Activated gamma-delta T cell treated with anti-CD3 and anti-CD28 coated beads, Interleukin-2, amount 50 U/mL, for 16 hours (primary cell): Measurements from ENCODE around the gene OGFOD3.
"Not testable (repeated sequence)": the region's sequence is repeated elsewhere in the genome, so short reads cannot be mapped to it uniquely, and the experiment has no call there.

ENCODE experiments used
- DNase-seq: peaks from one replicate; pipeline ENCODE4 v3.0.0-alpha.2; 2020; ENCODE audit warnings: low read depth

Gene OGFOD3

GRCh38 chr17:82418001-82418986 lies at the start of gene OGFOD3, which contains the start of gene HEXD:
Gene OGFOD3 (minus strand): TSS chr17:82418586. CDS start chr17:82418485, 101 bp downstream.
Gene HEXD (plus strand): TSS chr17:82418347. CDS start chr17:82419800, 1,453 bp downstream.
- DNase-seq: peak; percentile 73

- no peak for DNase-seq
Observed at GRCh38 chr17:82465023-82465603, 46.7 kb upstream of the OGFOD3 start.

GRCh38 chr17:82464567-82464929 lies 46.2 kb upstream of the OGFOD3 start:
- no peak for DNase-seq

DNA sequence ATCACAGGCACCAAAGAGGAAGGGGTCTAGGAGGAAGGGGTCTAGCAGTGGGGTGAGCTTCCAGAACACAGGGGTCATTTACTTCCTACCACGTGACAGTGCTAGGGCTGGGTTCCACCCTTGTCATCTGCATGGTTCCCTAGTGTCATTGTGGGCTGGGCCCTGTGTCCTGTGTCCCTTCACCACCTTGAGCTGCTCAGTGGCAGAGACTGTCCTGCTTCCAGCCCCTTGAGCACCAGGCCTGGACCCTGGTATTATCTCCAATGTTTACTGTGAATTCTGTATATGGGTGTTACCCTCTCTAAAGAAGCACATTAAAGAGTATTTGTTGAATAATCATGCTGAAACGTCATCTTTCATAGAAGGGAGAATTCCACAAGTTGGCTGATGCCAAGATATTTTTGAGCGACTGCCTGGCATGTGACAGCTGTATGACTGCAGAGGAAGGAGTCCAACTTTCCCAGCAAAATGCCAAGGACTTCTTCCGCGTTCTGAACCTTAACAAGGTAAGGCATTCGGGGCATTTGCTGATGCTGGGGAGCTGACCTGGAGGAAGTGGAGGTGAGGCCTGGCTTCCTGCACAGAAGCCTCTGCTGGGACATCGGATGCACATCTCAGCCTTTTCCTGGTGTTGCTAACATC lies 45.7 kb upstream of the OGFOD3 start:
- DNase-seq: no peak

DNA sequence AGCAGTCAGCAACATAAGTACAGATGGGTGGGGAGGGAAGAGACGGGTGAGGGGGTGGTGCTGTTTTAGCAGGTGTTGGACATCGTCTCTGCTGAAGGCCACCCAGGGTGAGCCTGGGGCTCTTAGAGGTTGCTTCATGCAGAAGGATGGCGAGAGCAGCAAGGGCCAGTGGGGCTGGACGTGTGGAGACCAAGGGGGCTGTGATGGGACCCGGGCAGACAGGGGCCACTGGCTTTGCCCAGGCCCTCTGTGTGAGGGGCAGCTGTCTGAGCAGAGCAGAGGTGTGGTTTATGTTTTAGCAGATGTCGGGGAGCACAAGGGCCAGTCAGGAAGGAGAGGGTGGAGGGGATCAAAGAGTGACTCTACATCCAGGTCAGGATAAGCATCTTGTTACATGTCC lies 45.0 kb upstream of the OGFOD3 start:
- DNase-seq: no peak

GRCh38 chr17:82461827-82462524 lies 43.6 kb upstream of the OGFOD3 start:
- DNase-seq: no peak

- DNase-seq: not testable (repeated sequence)
Observed at GRCh38 chr17:82459936-82460335, 41.5 kb upstream of the OGFOD3 start.

DNA sequence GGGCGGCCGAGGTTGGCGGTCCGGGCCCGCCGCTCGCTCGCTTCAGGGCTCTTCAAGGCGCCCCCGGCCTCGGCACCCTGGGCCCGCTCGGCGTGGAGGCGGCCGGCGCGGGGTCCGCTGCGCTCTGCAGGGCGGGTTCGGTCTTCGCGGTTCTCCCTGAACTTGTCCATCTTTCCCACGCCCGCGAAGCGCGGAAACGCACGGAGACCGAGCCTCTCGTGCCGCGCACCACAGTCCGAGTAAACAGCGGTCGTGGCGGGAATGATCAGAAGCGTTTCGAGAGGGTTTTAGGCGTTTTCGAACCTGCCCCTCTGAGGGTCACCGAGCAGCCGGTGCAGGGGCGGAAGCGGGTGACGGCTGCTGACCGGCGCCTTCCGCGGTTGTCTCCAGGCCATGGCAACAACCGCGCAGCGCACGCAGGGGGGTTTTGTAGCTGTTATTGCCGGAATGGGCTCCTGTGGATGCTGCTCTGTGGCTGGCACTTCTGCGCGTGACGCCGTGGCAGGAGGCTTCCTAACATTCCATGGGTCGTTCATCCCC lies 40.6 kb upstream of the OGFOD3 start:
- DNase-seq: no peak

GRCh38 chr17:82458179-82458884 lies 39.9 kb upstream of the OGFOD3 start, which contains the start of gene NARF:
Gene NARF (plus strand): TSS chr17:82458741. CDS start chr17:82458804, 63 bp downstream.
- DNase-seq: peak; percentile 95

GRCh38 chr17:82457929-82458178 lies 39.5 kb upstream of the OGFOD3 start:
- no peak for DNase-seq

- DNase-seq: no peak
Observed at GRCh38 chr17:82457073-82457928, 38.9 kb upstream of the OGFOD3 start.

- DNase-seq: not testable (repeated sequence)
Observed at GRCh38 chr17:82453706-82454105, 35.3 kb upstream of the OGFOD3 start.

GRCh38 chr17:82453151-82453550 lies 34.8 kb upstream of the OGFOD3 start:
- DNase-seq: not testable (repeated sequence)

GRCh38 chr17:82452162-82452561 lies 33.8 kb upstream of the OGFOD3 start:
- no peak for DNase-seq

DNA sequence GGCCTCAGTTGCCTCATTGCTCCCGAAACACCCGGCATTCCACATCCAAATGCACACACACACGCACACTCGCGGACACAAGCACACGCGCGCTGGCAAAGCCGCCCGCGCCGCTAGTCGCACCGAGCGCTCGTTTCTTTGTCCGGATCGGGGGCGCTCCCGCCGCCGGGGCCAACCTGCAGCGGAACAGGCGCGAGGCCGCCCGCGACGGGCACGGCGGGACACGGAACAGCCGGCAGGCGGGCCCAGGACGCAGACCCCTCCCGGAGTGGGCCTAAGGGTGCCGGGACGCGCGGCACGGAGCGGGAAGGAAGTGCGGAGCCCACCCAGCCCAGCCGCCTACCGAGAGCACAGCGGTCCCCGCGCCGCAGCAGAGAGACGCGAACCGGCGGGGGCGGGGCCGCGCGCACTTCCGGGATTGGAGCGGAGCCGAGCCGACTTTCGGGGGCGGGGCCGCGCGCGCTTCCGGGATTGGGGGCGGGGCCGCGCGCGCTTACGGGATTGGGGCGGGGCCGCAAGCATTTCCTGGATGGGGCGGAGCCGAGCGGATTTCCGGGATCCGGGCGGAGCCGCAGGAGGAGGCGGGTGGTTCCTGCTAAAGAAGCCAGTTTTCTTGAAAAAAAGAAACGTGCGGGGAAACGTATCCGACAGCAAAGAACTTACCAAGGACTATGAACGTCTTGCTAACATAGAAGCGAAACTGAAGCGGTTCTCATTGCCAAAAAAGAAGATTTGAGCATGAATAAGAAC lies 32.1 kb upstream of the OGFOD3 start, which contains the start of gene CYBC1:
Gene CYBC1, minus strand, starts transcription at position 396 of the 750 bp plus-strand sequence. CDS start 1,498 bp downstream, outside the sequence.
- DNase-seq: peak; percentile 92

- no peak for DNase-seq
Observed at GRCh38 chr17:82449883-82450356, 31.5 kb upstream of the OGFOD3 start.

- DNase-seq: peak; percentile 65
Observed at GRCh38 chr17:82449131-82449882, 30.9 kb upstream of the OGFOD3 start.

GRCh38 chr17:82447876-82448275 lies 29.5 kb upstream of the OGFOD3 start:
- no peak for DNase-seq

GRCh38 chr17:82446649-82447048 lies 28.3 kb upstream of the OGFOD3 start:
- no peak for DNase-seq
